HEK293T (cell line): ENCODE data around the gene CEBPE.

ENCODE experiments used
- CTCF ChIA-PET: fragments of 350-600 bp; formaldehyde crosslinking; extraction: SDS; loops from one replicate; lab custom pipeline; 2021; ENCODE audit warnings: antibody characterized with exemption, inconsistent platforms; lab: Yijun Ruan, JAX
- POLR2A ChIA-PET: fragments of 350-600 bp; formaldehyde crosslinking; extraction: SDS; loops from one replicate; lab custom pipeline; 2020; ENCODE audit warnings: antibody characterized with exemption, inconsistent platforms; lab: Yijun Ruan, JAX
- DNase-seq: peaks from one replicate; pipeline ENCODE4 v3.0.0; 2012; ENCODE audit warnings: mixed read lengths; ENCODE audit errors: extremely low spot score
- ARNT ChIP-seq: fragments of 450-650 bp; IDR thresholded peaks from 2 replicates; pipeline ENCODE4 v1.6.1; 2017; ENCODE audit warnings: mild to moderate bottlenecking
- BHLHE40 ChIP-seq: fragments of 450-650 bp; IDR thresholded peaks from 2 replicates; pipeline ENCODE4 v1.6.1; 2016; ENCODE audit warnings: mild to moderate bottlenecking, moderate library complexity, borderline replicate concordance
- CTBP1 ChIP-seq: fragments of 450-650 bp; IDR thresholded peaks from 2 replicates; pipeline ENCODE4 v1.6.1; 2016; ENCODE audit warnings: borderline replicate concordance
- ELF4 ChIP-seq: fragments of 450-650 bp; IDR thresholded peaks from 2 replicates; pipeline ENCODE4 v1.6.1; 2017; ENCODE audit warnings: antibody characterized with exemption
- FOXA1 ChIP-seq: fragments of 450-650 bp; IDR thresholded peaks from 2 replicates; pipeline ENCODE4 v1.6.1; 2016; ENCODE audit warnings: mild to moderate bottlenecking
- FOXK2 ChIP-seq: fragments of 450-650 bp; IDR thresholded peaks from 2 replicates; pipeline ENCODE4 v1.6.1; 2016; ENCODE audit warnings: mild to moderate bottlenecking
- FOXM1 ChIP-seq: fragments of 450-650 bp; IDR thresholded peaks from 2 replicates; pipeline ENCODE4 v1.6.1; 2017; ENCODE audit warnings: mild to moderate bottlenecking, borderline replicate concordance
- HDGF ChIP-seq: fragments of 450-650 bp; IDR thresholded peaks from 2 replicates; pipeline ENCODE4 v1.6.1; 2017; ENCODE audit warnings: antibody characterized with exemption, borderline replicate concordance
- L3MBTL2 ChIP-seq: fragments of 450-650 bp; conservative IDR thresholded peaks from 2 replicates; pipeline ENCODE4 v1.6.1; 2016; ENCODE audit warnings: mild to moderate bottlenecking
- LEF1 ChIP-seq: fragments of 450-650 bp; IDR thresholded peaks from 2 replicates; pipeline ENCODE4 v1.6.1; 2017; ENCODE audit warnings: mild to moderate bottlenecking, borderline replicate concordance
- NFRKB ChIP-seq: fragments of 450-650 bp; IDR thresholded peaks from 2 replicates; pipeline ENCODE4 v1.6.1; 2016; ENCODE audit warnings: mild to moderate bottlenecking, moderate library complexity
- PKNOX1 ChIP-seq: fragments of 450-650 bp; IDR thresholded peaks from 2 replicates; pipeline ENCODE4 v1.6.1; 2016
- SP1 ChIP-seq: fragments of 450-650 bp; IDR thresholded peaks from 2 replicates; pipeline ENCODE4 v1.6.1; 2017
- SUZ12 ChIP-seq: fragments of 450-650 bp; IDR thresholded peaks from 2 replicates; pipeline ENCODE4 v1.6.1; 2016; ENCODE audit warnings: mild to moderate bottlenecking
- TARDBP ChIP-seq: fragments of 450-650 bp; IDR thresholded peaks from 2 replicates; pipeline ENCODE4 v1.6.1; 2016
- ZNF384 ChIP-seq: fragments of 450-650 bp; IDR thresholded peaks from 2 replicates; pipeline ENCODE4 v1.6.1; 2016

The CEBPE gene

DNA sequence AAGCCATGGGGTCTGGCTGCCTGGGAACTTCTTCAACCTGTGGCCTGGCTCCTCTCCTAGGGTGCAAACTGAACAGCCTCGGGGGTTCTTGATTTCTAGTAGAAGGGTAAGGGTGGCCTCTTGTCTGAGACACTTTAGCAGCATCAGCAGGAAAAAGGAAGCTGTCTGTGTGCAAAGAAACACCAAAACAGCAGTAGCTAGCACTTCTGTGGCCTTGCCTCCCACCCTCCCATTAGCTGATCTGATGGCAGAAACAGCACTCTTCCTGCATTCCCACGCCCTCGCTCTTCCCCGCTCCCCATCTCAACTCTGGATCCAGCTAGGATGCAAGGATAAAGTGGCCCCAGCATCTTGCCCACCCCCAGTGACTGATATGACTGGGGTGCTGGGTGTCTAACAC is 43.7 kb upstream of the CEBPE start:
- TF ChIP-seq ZNF384 (no peak), LEF1 (no peak), HDGF (no peak), NFRKB (no peak), L3MBTL2 (no peak), FOXA1 (no peak), ELF4 (no peak), ARNT (no peak), SUZ12 (no peak), PKNOX1 (no peak), FOXM1 (no peak), TARDBP (no peak), FOXK2 (no peak), BHLHE40 (no peak)
- CTCF ChIA-PET = interaction anchor here (0.8 to 1.1 kb wide), 3 partner anchors 15 to 42 kb away, joined by 3 to 4 read pairs (median 3); no protein-coding TSS in a partner anchor
- no peak for DNase-seq
- POLR2A ChIA-PET = no interaction called here

DNA sequence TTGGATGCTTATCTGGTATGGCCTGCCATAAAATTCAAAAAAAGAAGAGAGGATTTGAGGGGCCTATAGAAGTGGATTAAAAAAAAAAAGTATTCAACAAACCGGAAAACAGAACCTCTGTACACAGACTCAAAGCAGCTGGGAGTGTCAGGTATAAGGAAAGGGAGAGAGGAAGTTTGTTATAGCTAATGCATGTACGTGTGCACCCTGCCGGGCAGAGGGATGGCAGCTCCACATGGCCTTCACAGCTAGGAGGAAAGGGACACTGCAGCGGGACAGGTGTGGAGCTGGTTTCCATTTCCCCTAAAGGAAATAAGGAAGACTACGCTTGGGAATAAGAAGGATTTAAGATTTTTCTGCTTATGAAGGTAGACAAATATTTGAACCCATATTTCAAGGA is 43.0 kb upstream of the CEBPE start:
- POLR2A ChIA-PET = interaction anchor here (0.8 to 1.0 kb wide), 2 partner anchors 16 to 90 kb away, joined by 3 to 6 read pairs; no protein-coding TSS in a partner anchor
- CTCF ChIA-PET = no interaction called here

DNA sequence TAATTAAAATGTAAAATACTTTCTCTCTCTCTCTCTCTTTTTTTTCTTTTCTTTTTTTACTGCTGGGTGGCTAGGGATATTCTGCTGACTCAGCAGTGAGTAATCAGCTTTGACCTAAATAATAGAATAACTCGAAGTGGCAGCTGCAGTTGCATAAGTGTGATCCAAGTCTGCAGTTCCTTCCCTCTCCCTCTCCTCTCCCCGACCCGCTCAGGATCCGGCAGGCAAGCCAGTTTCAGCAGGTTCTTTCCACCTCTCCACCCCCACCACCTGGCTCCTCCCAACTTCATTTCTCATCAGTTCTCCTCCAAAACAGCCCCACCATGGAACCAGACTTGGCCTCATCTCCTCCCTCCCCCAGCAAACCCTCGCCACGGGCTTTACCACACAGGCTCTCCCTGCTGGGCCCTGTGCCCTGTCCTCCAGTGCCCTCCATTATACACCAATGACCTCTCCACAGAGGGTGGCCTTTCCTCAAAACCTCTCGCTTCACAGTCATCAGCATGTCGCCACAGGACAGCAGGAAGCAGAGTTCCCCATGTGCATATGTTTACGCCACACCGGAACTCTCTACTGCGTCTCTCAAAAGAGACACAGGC is 42.0 kb upstream of the CEBPE start:
- CTCF ChIA-PET = interaction anchor here (1.2 kb wide), 1 partner anchor 41 kb away, joined by 6 read pairs; no protein-coding TSS in a partner anchor

More for the DNA sequence above, 43.0 kb upstream of the CEBPE start:
- no peak for DNase-seq
- TF ChIP-seq SUZ12 (no peak), ELF4 (no peak), FOXM1 (no peak), SP1 (no peak)

DNA sequence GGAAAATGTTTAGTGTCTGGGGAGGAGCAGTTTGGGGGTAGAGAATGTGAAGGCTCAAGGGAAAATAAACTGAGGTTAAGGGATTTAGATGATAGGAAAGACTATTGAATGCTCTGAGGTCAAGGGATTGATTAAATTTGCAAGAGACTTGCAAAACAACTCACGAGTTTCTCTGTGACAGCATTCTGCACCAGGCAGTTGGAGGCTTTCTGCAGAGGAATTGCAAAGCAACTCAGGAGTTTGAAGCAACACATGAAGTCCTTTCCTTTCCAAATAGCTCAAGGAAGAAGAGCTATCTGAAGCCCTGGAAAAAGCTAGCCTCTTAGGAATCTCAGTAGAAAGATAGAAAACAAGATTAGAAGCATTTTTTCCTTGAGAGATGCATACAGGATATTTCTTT is 40.5 kb upstream of the CEBPE start:
- TF ChIP-seq CTBP1 (no peak), TARDBP (no peak), SUZ12 (no peak), ELF4 (no peak), FOXA1 (no peak), NFRKB (no peak), PKNOX1 (no peak), LEF1 (no peak), FOXK2 (no peak), FOXM1 (no peak), ARNT (no peak), ZNF384 (no peak), BHLHE40 (no peak), L3MBTL2 (no peak), SP1 (no peak), HDGF (no peak)
- DNase-seq = no peak
- ChIA-PET CTCF (interaction anchor here (1.2 kb wide), 1 partner anchor 39 kb away, joined by 6 read pairs; no protein-coding TSS in a partner anchor), POLR2A (interaction anchor here (1.2 kb wide), 1 partner anchor 22 kb away, joined by 4 read pairs; no protein-coding TSS in a partner anchor)

More for the DNA sequence above, 42.0 kb upstream of the CEBPE start:
- no peak for TF ChIP-seq CTBP1
- DNase-seq = no peak
- POLR2A ChIA-PET = interaction anchor here (0.7 to 0.8 kb wide), 2 partner anchors 17 to 90 kb away, joined by 3 to 6 read pairs; no protein-coding TSS in a partner anchor

DNA sequence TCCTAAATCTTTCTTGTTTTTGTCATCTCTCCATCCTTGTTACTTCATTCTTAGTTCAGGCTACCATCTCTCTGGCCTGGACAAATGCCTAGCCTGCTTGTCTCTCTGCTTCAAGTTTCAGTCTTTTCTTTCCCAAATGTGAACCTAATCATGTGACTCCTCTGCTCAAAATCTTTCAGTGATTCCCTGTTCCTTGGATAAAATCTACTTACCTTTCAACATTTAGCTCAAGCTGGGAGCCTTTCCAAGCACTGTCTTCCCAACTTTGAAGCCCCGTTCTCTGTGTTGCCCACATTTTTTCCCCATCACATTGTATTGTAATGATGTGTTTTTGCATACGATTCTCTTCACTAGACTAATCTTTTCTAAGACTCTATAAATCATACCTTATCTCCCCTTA is 39.7 kb upstream of the CEBPE start:
- TF ChIP-seq FOXM1 (no peak), PKNOX1 (no peak), TARDBP (no peak), CTBP1 (no peak), ELF4 (no peak), HDGF (no peak), SUZ12 (no peak), L3MBTL2 (no peak), FOXA1 (no peak), FOXK2 (no peak), NFRKB (no peak), ZNF384 (no peak)
- DNase-seq = no peak
- ChIA-PET CTCF (no interaction called here), POLR2A (interaction anchor here (1.2 kb wide), 1 partner anchor 23 kb away, joined by 4 read pairs; no protein-coding TSS in a partner anchor)

GRCh38 chr14:23154964-23155587 is 36.0 kb upstream of the CEBPE start:
- TF ChIP-seq ZNF384 (peak; percentile 83), FOXK2 (no peak)
- ChIA-PET POLR2A (no interaction called here), CTCF (interaction anchor here (1.4 kb wide), 1 partner anchor 34 kb away, joined by 6 read pairs; no protein-coding TSS in a partner anchor)
- no peak for DNase-seq
